Cardiac fibroblast (primary cell): ENCODE results near the gene SAMD13.

Experiments used
- DNase-seq, 2 donors: peaks; one replicate each; pipeline versions ENCODE4 v3.0.0 to v3.0.0-alpha.2; 2010; ENCODE audit warnings: low read depth in 2 of 2
- H3K4me3 ChIP-seq, 2 donors: replicated peaks in 1 of 2; 1 replicate in 1 of 2; 2 replicates in 1 of 2; pipeline ENCODE4 v1.5.1; 2011; ENCODE audit warnings: low read depth in 2 of 2, low read length in 2 of 2, mild to moderate bottlenecking in 2 of 2, moderate library complexity in 1 of 2
- TF ChIP-seq, protein P1 (sequence below): IDR thresholded peaks from one replicate; pipeline ENCODE4 v1.5.1; 2011; ENCODE audit warnings: low read depth, mild to moderate bottlenecking, low read length, inconsistent platforms

SAMD13 gene

DNA sequence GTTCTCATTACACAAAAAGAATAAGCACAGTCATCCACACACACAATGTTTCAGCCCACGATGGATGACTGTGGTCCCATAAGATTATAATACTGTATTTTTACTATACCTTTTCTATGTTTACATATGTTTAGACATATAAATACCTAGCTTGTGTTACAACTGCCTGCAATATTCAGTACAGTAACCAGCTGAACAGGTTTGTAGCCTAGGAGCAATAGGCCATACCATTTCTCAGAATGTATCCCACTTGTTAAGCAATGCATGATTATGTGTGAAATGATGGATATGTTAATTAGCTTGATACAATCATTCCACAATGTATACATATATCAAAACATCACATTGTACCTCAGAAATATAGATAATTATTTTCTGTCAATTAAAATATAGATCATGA is 33.2 kb upstream of the SAMD13 start:
- no peak overlapping the region for H3K4me3 ChIP-seq
- DNase-seq: no peak
- TF ChIP-seq, protein P1, sequence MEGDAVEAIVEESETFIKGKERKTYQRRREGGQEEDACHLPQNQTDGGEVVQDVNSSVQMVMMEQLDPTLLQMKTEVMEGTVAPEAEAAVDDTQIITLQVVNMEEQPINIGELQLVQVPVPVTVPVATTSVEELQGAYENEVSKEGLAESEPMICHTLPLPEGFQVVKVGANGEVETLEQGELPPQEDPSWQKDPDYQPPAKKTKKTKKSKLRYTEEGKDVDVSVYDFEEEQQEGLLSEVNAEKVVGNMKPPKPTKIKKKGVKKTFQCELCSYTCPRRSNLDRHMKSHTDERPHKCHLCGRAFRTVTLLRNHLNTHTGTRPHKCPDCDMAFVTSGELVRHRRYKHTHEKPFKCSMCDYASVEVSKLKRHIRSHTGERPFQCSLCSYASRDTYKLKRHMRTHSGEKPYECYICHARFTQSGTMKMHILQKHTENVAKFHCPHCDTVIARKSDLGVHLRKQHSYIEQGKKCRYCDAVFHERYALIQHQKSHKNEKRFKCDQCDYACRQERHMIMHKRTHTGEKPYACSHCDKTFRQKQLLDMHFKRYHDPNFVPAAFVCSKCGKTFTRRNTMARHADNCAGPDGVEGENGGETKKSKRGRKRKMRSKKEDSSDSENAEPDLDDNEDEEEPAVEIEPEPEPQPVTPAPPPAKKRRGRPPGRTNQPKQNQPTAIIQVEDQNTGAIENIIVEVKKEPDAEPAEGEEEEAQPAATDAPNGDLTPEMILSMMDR: no peak

DNA sequence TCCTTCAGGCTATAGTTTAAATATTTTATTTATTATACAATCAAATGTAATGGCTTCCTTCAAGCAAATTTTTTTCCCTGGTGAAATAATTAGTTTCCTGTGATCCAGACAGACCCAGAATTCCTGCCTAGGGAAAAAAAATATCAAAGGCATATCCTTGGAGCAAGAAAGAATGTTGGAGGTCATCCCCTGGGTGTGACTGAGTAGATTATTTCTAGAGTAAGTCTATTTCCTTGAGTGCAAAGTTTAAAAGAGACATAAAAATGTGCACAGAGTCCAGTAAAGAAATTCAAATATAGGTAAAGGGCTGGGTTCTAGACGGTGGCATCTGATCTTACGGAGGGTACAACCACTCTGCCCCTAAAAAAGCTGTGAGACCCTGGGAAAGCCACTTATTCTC is 32.2 kb upstream of the SAMD13 start:
- TF ChIP-seq, protein P1: no peak

DNA sequence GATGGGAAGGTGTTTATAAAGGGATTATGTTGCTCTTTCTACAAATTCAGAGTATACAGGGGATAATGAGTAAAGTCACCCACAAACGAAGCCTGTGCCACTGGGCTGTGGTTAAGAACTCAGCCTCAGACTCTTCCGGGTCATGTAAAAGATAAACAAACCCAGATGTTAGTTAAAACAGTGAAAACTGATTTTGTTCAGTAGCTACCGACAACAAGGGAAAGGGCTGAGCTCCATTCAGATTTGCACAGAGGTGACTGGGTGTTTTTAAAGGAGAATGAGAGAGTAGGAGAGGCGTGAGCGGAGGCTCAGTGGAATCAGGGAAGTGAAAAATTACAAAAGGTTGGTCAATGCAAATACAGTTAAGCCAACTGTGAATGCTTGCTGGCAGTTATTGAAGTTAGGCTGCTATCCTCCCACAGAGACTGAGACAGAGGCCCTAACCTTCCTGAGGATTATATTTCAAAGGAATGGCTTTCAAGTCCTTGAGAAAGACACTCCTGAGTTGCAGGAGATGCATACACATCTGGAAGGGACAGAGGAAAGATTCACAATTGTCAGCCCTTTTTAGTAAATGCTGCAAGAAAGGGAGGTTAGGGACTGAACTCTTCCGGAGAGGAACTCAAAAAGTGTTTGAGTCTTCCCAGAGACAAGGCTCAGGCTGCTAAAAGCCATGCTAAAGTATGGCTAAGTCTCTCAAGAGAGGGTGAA is 29.9 kb upstream of the SAMD13 start:
- no peak for DNase-seq
- TF ChIP-seq, protein P1: no peak
- H3K4me3 ChIP-seq: no peak overlapping the region

More for the DNA sequence above, 32.2 kb upstream of the SAMD13 start:
- no peak for DNase-seq
- H3K4me3 ChIP-seq: no peak overlapping the region

DNA sequence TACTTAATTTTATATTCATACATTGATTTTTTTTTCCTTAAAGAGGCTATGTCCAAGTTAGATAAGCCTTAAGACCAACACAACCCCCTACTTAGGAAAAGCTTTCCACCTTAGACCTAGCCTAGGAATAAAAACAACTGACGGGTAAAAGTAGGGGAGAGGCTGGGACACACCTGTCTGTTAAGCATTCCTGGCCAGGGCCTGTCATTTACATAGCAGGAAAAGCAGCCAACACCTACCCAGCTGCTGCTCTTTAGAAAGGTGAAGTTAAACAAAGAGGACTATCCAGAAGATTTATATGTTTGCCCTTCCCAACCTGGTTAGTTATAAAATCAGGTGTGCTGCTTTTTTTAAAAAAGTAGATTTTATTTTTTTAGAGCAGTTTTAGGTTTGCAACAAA is 29.1 kb upstream of the SAMD13 start:
- no peak overlapping the region for H3K4me3 ChIP-seq
- TF ChIP-seq, protein P1: no peak
- DNase-seq: no peak

DNA sequence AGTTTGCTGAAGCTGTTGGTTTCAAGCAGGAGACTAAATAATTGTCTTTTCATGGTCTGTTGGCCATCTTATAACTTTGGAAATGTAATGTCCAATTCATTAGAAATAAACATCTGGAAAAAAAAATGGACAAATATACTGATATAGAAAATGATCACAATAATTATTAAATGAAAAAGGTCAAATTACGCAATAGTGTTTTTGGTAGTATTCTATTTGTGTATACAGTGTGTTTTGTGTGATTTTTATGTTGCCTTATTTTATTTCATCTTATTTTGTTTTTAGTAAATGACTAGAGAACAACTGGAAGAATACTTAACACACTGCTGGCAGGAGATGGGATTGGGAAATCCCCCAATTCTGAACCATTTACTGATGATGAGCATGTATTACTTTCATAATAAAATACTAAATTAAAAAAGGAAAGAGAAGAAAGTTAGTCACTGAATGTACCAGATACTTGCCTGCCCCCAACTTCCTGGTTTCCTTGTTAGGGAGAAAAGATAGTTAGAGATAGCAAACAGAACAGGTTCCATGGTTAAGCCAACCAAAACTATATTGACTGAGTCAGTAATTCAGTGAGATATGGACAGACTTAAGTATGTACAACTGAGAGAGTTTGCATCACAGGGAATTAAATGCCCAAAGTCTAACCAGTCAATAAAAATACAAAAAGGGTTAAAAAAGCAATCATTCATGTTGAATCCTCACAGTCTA is 24.0 kb upstream of the SAMD13 start:
- no peak overlapping the region for H3K4me3 ChIP-seq
- TF ChIP-seq, protein P1: no peak
- DNase-seq: peak in 1 of 2 donors; percentile 27

- H3K4me3 ChIP-seq: no peak overlapping the region
- TF ChIP-seq, protein P1: no peak
- DNase-seq: no peak
Measured at GRCh38 chr1:84278905-84279304, 22.6 kb upstream of the SAMD13 start.
